ENCODE measurements around the gene PINK1. TPM values are rescaled to one million over a fixed set of nuclear protein-coding genes. Genes with fewer than 3 reads are reported as not detected.
A peak's percentile ranks its signal among the peaks of the same experiment; 100 is the strongest.

PINK1 gene
- total and polyA plus RNA-seq, 2 of the 13 experiments (the other 11 are each of a cell fraction or from before 2014, with no cell fraction given) = 15.3 to 16.1 TPM

DNA sequence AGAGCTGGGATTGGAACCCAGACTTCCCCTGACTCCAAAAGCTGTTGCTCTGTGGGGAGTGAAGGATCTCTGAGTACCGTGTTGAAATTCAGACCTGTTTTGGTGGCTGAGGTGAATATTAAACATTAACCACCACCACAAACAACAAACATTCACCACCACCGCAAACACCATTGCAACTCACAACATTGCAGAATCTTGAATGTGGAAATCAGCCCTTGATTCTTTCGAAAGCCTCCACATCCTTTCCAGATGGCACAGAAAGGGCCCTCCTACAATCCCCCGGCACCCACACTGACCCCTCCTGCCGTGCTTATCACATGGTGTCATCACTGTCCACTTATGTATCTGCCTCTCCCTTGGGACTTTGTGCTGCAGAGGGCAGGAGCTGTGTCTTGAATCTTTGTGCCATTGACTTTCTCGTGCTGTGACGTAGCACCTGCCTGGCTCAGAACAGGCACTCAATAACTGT is 42.9 kb upstream of the PINK1 start (continued):
- no peak for TF ChIP-seq SRSF4 (IDR thresholded peaks at IDR 0.05; ENCODE audit: low read depth, low read length, poor library complexity, severe bottlenecking)
- peak; percentile 54; the same call in 1 of the 2 replicates for TF ChIP-seq KDM6A (CRISPR knock-in tag; IDR thresholded peaks at IDR 0.05; ENCODE audit: low read depth)
- TF ChIP-seq ZNF589 (CRISPR knock-in tag; conservative IDR thresholded peaks at IDR 0.05) = no peak
- TF ChIP-seq GLMP (CRISPR knock-in tag; IDR thresholded peaks at IDR 0.05; ENCODE audit: borderline replicate concordance) = no peak
- no peak for TF ChIP-seq RCOR2 (CRISPR knock-in tag; IDR thresholded peaks at IDR 0.05)
- no peak for TF ChIP-seq RAD21 (CRISPR knock-in tag; IDR thresholded peaks at IDR 0.05)
- TF ChIP-seq ZNF75D (CRISPR knock-in tag; IDR thresholded peaks at IDR 0.05; ENCODE audit: borderline replicate concordance) = no peak
- TF ChIP-seq PREB (CRISPR knock-in tag; IDR thresholded peaks at IDR 0.05) = no peak
- TF ChIP-seq THAP9 (CRISPR knock-in tag; IDR thresholded peaks at IDR 0.05; ENCODE audit: borderline replicate concordance) = no peak
- no peak for TF ChIP-seq HOXD1 (CRISPR knock-in tag; IDR thresholded peaks at IDR 0.05)
- TF ChIP-seq CTCF (CRISPR knock-in tag; IDR thresholded peaks at IDR 0.05) = no peak
- TF ChIP-seq TRIM22 (IDR thresholded peaks at IDR 0.05) = no peak
- no peak for TF ChIP-seq KMT2B (CRISPR knock-in tag; IDR thresholded peaks at IDR 0.05)
- TF ChIP-seq YEATS2 (CRISPR knock-in tag; IDR thresholded peaks at IDR 0.05; ENCODE audit: borderline replicate concordance) = no peak
- no peak for TF ChIP-seq BRCA1 (CRISPR knock-in tag; IDR thresholded peaks at IDR 0.05)
- TF ChIP-seq ZNF260 (CRISPR knock-in tag; IDR thresholded peaks at IDR 0.05; ENCODE audit: borderline replicate concordance, low read depth) = no peak
- TF ChIP-seq, protein P1, sequence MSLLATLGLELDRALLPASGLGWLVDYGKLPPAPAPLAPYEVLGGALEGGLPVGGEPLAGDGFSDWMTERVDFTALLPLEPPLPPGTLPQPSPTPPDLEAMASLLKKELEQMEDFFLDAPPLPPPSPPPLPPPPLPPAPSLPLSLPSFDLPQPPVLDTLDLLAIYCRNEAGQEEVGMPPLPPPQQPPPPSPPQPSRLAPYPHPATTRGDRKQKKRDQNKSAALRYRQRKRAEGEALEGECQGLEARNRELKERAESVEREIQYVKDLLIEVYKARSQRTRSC (CRISPR knock-in tag; IDR thresholded peaks at IDR 0.05; ENCODE audit: low read depth) = no peak
- TF ChIP-seq ADNP (CRISPR knock-in tag; IDR thresholded peaks at IDR 0.05) = no peak
- TF ChIP-seq FOXK1 (CRISPR knock-in tag; IDR thresholded peaks at IDR 0.05; ENCODE audit: borderline replicate concordance, low read depth) = no peak
- TF ChIP-seq ZNF747 (CRISPR knock-in tag; IDR thresholded peaks at IDR 0.05; ENCODE audit: borderline replicate concordance) = no peak
- no peak for TF ChIP-seq CCDC6 (CRISPR knock-in tag; IDR thresholded peaks at IDR 0.05)
- TF ChIP-seq SP1 (IDR thresholded peaks at IDR 0.05) = no peak
- no peak for TF ChIP-seq SP1 (CRISPR knock-in tag; IDR thresholded peaks at IDR 0.05)

Measured in HepG2 (cell line).